ENCODE data around the gene TP63.

DNA sequence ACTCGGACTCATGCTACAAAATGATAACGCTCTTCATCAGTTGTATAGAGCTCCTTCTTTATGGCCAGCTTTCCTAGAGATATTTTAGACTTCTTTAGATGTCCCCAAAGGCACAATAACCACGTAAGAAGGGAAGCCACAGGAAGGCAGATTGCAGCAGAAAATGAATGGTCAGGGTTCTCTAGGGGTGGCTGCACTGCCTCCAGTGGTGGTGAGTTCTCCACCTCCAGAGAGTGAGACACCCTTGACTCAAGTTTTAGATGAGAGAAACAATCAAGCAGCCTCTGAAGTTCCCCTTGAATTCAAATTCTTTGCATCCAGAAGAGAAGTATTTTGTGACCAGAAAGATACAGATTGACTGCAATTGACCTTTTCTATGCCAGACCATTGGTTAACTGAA, 191.5 kb downstream of the TP63 start:
- TF ChIP-seq POLR2A (IDR thresholded peaks at IDR 0.05; ENCODE audit: low read depth, low read length) (no peak), POU2F2 (IDR thresholded peaks at IDR 0.05; ENCODE audit: low read depth, low read length) (no peak), TAF1 (IDR thresholded peaks at IDR 0.05; ENCODE audit: low read depth, low read length) (no peak), POLR2AphosphoS5 (IDR thresholded peaks at IDR 0.05; ENCODE audit: low read depth, low read length) (no peak)

All from GM12891 (cell line).